ENCODE data around the gene TBP. TPM values are rescaled to one million over a fixed set of nuclear protein-coding genes. Genes with fewer than 3 reads are reported as not detected.

Gene TBP
- total RNA-seq, 1 experiment from 2014 or later: 15.1 TPM

DNA sequence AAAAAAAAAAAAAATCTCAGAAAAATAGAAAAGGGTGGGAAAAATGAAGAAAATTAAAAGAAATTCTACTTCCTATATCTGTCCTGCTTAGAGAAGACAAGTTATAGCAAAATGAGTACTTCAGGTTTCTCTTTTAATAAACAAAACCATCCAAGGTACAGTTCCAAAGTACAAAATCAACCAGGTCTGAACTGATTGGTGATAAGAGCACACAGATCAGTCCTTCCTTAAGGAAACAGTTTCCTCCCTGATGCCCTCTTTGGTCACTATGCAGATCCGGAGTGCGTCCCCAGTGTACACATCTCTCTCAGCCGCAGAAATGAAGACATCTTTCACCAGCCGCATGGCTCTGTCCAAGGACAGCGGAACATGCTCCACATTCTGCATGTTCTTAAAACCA lies 19.2 kb upstream of the TBP start:
- no peak for DNase-seq (ENCODE audit: low spot score)

DNA sequence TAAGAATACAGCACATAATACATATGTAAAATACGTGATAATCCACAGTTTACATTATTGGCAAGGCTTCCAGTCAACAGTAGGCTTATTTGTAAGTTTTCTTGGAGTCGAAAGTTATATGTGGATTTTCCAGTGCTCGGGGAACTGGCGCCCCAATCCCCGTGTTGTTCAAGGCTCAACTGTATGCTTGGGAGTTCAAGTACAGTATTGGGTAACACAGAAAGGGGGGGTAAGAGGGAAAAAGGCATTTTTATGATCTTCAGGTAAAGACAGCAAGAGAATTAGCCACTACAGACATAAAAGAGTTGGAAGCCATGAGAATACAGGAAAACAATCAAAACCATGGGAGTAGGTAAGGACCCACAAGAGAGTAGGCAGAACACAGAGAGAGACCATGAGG lies 17.5 kb upstream of the TBP start:
- no peak for DNase-seq (ENCODE audit: low spot score)

GRCh38 chr6:170537329-170537728 lies 16.8 kb upstream of the TBP start:
- no peak for DNase-seq (ENCODE audit: low spot score)

GRCh38 chr6:170542031-170542719 lies 12.0 kb upstream of the TBP start:
- no peak for DNase-seq (ENCODE audit: low spot score)

DNA sequence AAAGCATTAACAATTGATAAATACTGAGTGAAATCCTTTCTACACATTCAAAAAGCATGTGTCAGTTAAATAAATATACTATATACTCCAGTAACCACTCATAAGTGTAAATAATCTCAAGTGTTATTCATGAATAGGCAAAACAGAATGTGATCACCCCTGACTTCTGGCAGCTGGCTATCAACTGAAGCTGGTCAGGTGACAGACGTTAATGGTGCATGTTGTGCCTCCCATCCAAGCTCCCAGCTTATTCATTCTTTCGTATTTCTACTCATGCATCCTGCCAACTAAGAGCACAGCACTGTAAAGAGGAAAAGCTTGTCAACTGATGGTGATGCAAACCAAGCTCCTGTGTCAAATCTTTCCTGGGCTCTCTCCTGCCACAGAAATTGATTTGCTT lies 8.8 kb upstream of the TBP start:
- DNase-seq (ENCODE audit: low spot score): no peak

- DNase-seq (ENCODE audit: low spot score): peak; percentile 93
Observed at GRCh38 chr6:170552765-170553533, 1.2 kb upstream of the TBP start, which contains the start of gene PSMB1. Gene PSMB1, minus strand, starts transcription at chr6:170553307. Its CDS starts 65 bp downstream, at chr6:170553242.

GRCh38 chr6:170553534-170554012 lies 596 bp upstream of the TBP start:
- peak; percentile 53 for DNase-seq (ENCODE audit: low spot score)

DNA sequence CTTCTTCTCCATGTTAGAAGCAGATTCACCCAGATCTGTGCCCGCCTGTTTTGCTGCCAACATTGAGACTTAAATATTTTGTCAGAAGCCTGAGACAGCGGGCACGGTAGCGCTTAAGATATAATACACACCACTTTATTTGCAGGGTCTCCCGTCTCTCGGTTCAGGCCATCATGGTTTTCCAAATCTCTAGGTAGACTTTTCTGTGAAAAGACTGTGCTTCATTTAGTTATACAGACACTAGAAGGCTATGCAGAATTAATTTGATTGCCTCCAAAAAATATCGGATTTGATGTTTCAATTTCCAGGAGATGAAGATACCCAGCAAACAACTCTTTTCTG lies 598 bp downstream of the TBP start:
- no peak for DNase-seq (ENCODE audit: low spot score)

- no peak for DNase-seq (ENCODE audit: low spot score)
Observed at GRCh38 chr6:170555305-170555704, 1.1 kb downstream of the TBP start.

DNA sequence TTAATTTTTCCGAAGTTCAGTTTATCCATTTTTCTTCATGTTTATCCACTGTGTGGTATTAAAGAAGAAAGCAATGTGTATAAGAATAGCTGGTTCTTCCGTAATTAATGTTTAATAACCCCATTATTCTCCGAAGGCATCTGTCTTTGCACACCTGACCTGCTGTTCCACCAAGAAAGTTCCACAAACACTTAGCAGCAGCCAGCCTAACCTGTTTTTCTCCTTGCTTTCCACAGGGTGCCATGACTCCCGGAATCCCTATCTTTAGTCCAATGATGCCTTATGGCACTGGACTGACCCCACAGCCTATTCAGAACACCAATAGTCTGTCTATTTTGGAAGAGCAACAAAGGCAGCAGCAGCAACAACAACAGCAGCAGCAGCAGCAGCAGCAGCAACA lies 7.4 kb downstream of the TBP start:
- no peak for DNase-seq (ENCODE audit: low spot score)

GRCh38 chr6:170564936-170565530 lies 10.9 kb downstream of the TBP start:
- no peak for DNase-seq (ENCODE audit: low spot score)

GRCh38 chr6:170572704-170573466 lies 18.7 kb downstream of the TBP start:
- DNase-seq (ENCODE audit: low spot score): no peak

DNA sequence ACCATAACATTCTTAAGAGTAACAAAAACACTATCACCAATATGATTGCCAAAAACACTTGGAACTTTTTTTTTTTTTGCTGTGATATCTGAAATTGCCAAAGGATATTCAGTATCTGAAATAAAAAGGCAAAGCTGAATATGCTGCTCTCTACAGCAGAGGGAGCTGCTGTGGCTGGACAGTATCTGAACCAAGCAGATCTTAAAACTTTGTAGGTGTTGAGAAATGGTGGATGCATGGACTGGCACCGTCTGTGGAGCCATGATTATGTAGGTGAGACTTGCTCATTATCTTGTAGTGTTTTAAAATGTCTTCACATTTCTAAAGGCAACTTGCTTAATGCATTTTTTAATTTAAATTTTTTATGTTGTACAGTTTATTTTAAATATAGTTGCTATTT lies 21.1 kb downstream of the TBP start:
- no peak for DNase-seq (ENCODE audit: low spot score)

DNA sequence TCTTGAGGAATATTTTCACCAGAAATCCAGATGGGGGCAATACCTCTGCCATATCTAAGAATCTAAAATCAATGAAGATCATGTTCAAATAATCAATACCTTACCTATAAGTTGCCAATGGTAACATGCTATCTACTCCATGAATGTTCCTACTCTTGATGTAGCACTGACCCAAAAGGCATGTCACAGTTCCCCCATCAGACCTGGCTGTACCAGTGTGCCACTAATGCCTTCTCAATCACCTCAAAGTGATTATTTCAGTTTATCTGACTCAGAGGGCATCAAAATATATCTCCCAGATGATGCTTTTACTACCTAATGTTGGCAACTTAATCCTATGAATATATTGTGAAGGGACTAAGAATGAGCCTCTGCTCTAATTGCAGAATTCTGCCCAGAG lies 24.7 kb downstream of the TBP start:
- no peak for DNase-seq (ENCODE audit: low spot score)

GRCh38 chr6:170583756-170584180 lies 29.6 kb downstream of the TBP start:
- DNase-seq (ENCODE audit: low spot score): no peak

DNA sequence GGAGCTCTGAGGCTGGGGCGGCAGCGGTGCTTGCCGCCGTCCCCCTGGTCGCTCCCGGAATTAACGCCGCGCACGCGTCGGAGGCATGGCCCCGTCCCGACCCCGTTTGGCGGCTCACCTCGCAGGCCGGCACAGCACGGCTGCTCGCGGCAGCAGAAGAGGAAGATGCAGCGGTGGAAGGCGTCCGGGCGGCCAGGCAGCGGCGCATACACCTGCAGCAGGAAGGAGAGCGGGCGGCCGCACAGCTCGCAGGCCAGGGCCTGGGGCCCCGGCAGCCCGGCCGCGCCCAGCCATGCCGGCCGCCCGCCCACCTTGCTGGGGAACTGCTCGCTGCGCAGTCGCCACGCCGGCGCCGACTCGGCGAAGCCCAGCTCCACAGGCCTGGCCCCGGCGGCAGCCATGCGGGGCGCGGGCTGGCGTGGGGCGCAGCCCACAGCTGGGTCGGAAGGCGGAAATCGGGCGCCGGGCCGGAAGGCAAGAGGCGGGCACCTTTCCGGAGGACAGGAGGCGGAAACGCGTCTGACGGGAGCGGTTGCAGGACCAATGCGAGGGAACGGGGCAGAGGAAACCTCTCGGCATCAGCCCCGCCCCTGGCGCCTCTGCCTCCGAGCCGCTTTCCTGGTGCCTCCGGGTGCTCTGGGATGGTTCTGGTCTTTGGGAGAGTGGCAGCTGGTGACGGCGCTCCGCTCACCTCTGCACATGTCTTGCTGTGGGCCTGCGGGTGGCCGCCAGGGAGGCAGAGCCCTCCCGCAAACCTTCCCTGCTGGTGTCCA lies 30.2 kb downstream of the TBP start, which contains the start of gene PDCD2:
TSS of gene PDCD2 (minus strand) at position 457 of the 773 bp plus-strand sequence. CDS start at position 401, 56 bp downstream.
- peak; percentile 84 for DNase-seq (ENCODE audit: low spot score)

GRCh38 chr6:170584954-170585498 lies 30.9 kb downstream of the TBP start:
- DNase-seq (ENCODE audit: low spot score): peak; percentile 1

DNA sequence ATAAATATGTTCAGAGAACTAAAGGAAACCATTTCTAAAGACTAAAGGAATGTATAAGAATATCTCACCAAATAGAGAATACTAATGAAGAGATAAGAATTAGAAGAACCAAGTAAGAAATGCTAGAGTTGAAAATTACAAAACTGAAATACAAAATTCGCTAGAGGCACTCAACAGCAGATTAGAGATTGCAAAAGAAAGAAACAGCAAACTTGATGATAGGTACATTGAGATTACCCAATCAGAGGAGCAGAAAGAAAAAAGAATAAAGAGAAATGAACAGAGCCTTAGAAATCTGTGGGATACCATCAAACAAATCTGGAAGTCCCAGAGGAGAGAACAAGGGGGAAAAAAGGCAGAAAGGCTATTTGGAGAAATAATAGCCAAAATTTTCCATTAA lies 36.6 kb downstream of the TBP start:
- DNase-seq (ENCODE audit: low spot score): no peak

GRCh38 chr6:170596426-170596825 lies 42.3 kb downstream of the TBP start:
- no peak for DNase-seq (ENCODE audit: low spot score)

DNA sequence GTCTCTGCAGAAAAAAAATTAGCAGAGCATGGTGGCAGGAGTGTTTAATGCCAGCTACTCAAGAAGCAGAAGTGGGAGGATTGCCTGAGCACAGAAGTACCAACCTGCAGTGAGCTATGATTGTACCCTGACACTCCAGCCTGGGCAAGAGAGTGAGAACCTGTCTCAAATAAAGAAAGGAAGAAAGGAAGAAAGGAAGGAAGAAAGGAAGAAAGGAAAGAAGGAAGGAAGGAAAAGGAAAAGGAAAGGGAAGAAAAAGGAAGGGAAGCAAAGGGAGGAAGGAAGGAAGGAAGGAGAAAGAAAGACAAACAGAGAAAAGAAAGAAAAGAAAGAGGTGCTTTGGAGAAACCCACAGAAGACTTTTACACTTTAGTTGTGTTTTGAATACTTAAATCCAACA lies 43.1 kb downstream of the TBP start:
- no peak for DNase-seq (ENCODE audit: low spot score)

Measured in A172 (cell line).